Upper lobe of right lung (tissue), 1 donor: ENCODE data around the gene TOP1. TPM values are rescaled to one million over a fixed set of nuclear protein-coding genes. Genes with fewer than 3 reads are reported as not detected.

ENCODE experiments used
- ATAC-seq: fragments of 200-7000 bp; cut with Tn5 transposase; one replicate; pipeline ENCODE4 v1.9.1; 2020; ENCODE audit warnings: mild to moderate bottlenecking, moderate library complexity
- DNase-seq: peaks from one replicate; pipeline ENCODE4 v3.0.0-alpha.2; 2020
- H3K27ac ChIP-seq: fragments of 200-600 bp; one replicate; pipeline ENCODE4 v1.8.0; 2022
- H3K27me3 ChIP-seq: fragments of 200-600 bp; one replicate; pipeline ENCODE4 v1.8.0; 2022; ENCODE audit warnings: mild to moderate bottlenecking
- H3K36me3 ChIP-seq: fragments of 200-600 bp; one replicate; pipeline ENCODE4 v1.8.0; 2022
- H3K4me1 ChIP-seq: fragments of 200-600 bp; one replicate; pipeline ENCODE4 v1.8.0; 2022
- H3K4me3 ChIP-seq: fragments of 200-600 bp; one replicate; pipeline ENCODE4 v1.8.0; 2022; ENCODE audit warnings: mild to moderate bottlenecking
- H3K9me3 ChIP-seq: fragments of 200-600 bp; one replicate; pipeline ENCODE4 v1.8.0; 2022
- CTCF ChIP-seq: fragments of 200-600 bp; IDR thresholded peaks from one replicate; pipeline ENCODE4 v1.8.0; 2022; ENCODE audit warnings: antibody characterized with exemption
- intact Hi-C: fragments of 100-400 bp; cut with DNase I; formaldehyde crosslinking; loops from one replicate; pipeline ENCODE4 v1.11.0; 2022
- total RNA-seq: library from RNA; stranded (reverse); fragmentation: NEBNext Ultra II Directional; extraction: Animal tissue kit (Norgen Biotek cat#: 25700); gene quantifications from one replicate; pipeline ENCODE4 v1.2.1, GENCODE V29; 2021
- donor health status: DM: no; HTN: yes; CAD: no; lungs with severe emphysema.

TOP1 gene
- total RNA-seq, 1 donor from 2014 or later, result 67.6 TPM

GRCh38 chr20:41136680-41137613 lies 108.3 kb downstream of the TOP1 start, which contains the start of gene PLCG1:
PLCG1 (plus strand) TSS chr20:41137543; CDS start chr20:41137642, 99 bp downstream.
- H3K27ac ChIP-seq, result peak within 1 kb of the TSS; percentile 93
- TF ChIP-seq CTCF, result no peak
- H3K4me1 ChIP-seq, result peaks cover 40% of the 10 kb centered on the region
- no peaks in the 10 kb centered on the region for H3K9me3 ChIP-seq
- peak; percentile 90 for ATAC-seq
- no peaks in the 10 kb centered on the region for H3K27me3 ChIP-seq
- peak; percentile 94 for DNase-seq
- intact Hi-C loops, result loop anchor here (10.0 kb wide), 1 partner anchor 198 kb away; no protein-coding TSS in a partner anchor
- H3K36me3 ChIP-seq, result no peaks in the 10 kb centered on the region
- peak within 1 kb of the TSS; percentile 90 for H3K4me3 ChIP-seq

GRCh38 chr20:41137614-41138474 lies 109.2 kb downstream of the TOP1 start:
- H3K27ac ChIP-seq, result peak overlapping the region; percentile 92
- DNase-seq (peak; percentile 87), ATAC-seq (peak; percentile 47)
- H3K4me3 ChIP-seq, result peak overlapping the region; percentile 90
- intact Hi-C loops, result loop anchor here (10.0 kb wide), 1 partner anchor 197 kb away; no protein-coding TSS in a partner anchor
- H3K36me3 ChIP-seq, result no peaks in the 10 kb centered on the region
- no peak for TF ChIP-seq CTCF
- H3K9me3 ChIP-seq, result no peaks in the 10 kb centered on the region
- peaks cover 49% of the 10 kb centered on the region for H3K4me1 ChIP-seq
- H3K27me3 ChIP-seq, result no peaks in the 10 kb centered on the region

- ATAC-seq (no peak), DNase-seq (peak; percentile 56)
- H3K36me3 ChIP-seq, result no peaks in the 10 kb centered on the region
- intact Hi-C loops, result loop anchor here (10.0 kb wide), 1 partner anchor 196 kb away; no protein-coding TSS in a partner anchor
- peak overlapping the region; percentile 90 for H3K4me3 ChIP-seq
- no peak for TF ChIP-seq CTCF
- peaks cover 57% of the 10 kb centered on the region for H3K4me1 ChIP-seq
- no peaks in the 10 kb centered on the region for H3K27me3 ChIP-seq
- no peaks in the 10 kb centered on the region for H3K9me3 ChIP-seq
- H3K27ac ChIP-seq, result peak overlapping the region; percentile 92
Observed at GRCh38 chr20:41138475-41139226, 110.0 kb downstream of the TOP1 start.

GRCh38 chr20:41139227-41140093 lies 110.8 kb downstream of the TOP1 start:
- peak; percentile 1 for DNase-seq
- intact Hi-C loops, result loop anchor here (10.0 kb wide), 1 partner anchor 195 kb away; no protein-coding TSS in a partner anchor
- Histone ChIP-seq H3K4me1 (peaks cover 65% of the 10 kb centered on the region), H3K4me3 (peak overlapping the region; percentile 90), H3K9me3 (no peaks in the 10 kb centered on the region), H3K27ac (peak overlapping the region; percentile 92), H3K36me3 (no peaks in the 10 kb centered on the region), H3K27me3 (no peaks in the 10 kb centered on the region)
- ATAC-seq, result no peak
- TF ChIP-seq CTCF, result no peak
